ENCODE measurements around the gene STON1.
"Not testable (repeated sequence)": the region's sequence is repeated elsewhere in the genome, so short reads cannot be mapped to it uniquely, and the experiment has no call there.

Gene STON1

GRCh38 chr2:48528431-48528830, 1.5 kb upstream of the STON1 start:
- DNase-seq = no peak

- DNase-seq = no peak
Measured at GRCh38 chr2:48529194-48529593, 760 bp upstream of the STON1 start.

GRCh38 chr2:48529676-48530032, 300 bp upstream of the STON1 start:
- DNase-seq = no peak

GRCh38 chr2:48531141-48531648, 1.2 kb downstream of the STON1 start:
- DNase-seq = no peak

GRCh38 chr2:48532174-48532573, 2.2 kb downstream of the STON1 start:
- no peak for DNase-seq

- DNase-seq = no peak
Measured at GRCh38 chr2:48532824-48533223, 2.9 kb downstream of the STON1 start.

- no peak for DNase-seq
Measured at GRCh38 chr2:48534781-48535180, 4.8 kb downstream of the STON1 start.

GRCh38 chr2:48540237-48540935, 10.4 kb downstream of the STON1 start:
- DNase-seq = no peak

GRCh38 chr2:48541666-48542389, 11.9 kb downstream of the STON1 start:
- no peak for DNase-seq

- no peak for DNase-seq
Measured at GRCh38 chr2:48543895-48544294, 13.9 kb downstream of the STON1 start.

GRCh38 chr2:48545244-48545643, 15.3 kb downstream of the STON1 start:
- DNase-seq = no peak

- no peak for DNase-seq
Measured at GRCh38 chr2:48548840-48549239, 18.9 kb downstream of the STON1 start.

- no peak for DNase-seq
Measured at GRCh38 chr2:48549972-48550371, 20.0 kb downstream of the STON1 start.

GRCh38 chr2:48551548-48551947, 21.6 kb downstream of the STON1 start:
- no peak for DNase-seq

GRCh38 chr2:48555071-48555470, 25.1 kb downstream of the STON1 start:
- DNase-seq = not testable (repeated sequence)

GRCh38 chr2:48558456-48558855, 28.5 kb downstream of the STON1 start:
- DNase-seq = no peak

GRCh38 chr2:48560546-48561209, 30.7 kb downstream of the STON1 start:
- DNase-seq = no peak

GRCh38 chr2:48562281-48562680, 32.3 kb downstream of the STON1 start:
- DNase-seq = no peak

- no peak for DNase-seq
Measured at GRCh38 chr2:48566592-48567310, 36.8 kb downstream of the STON1 start.

- no peak for DNase-seq
Measured at GRCh38 chr2:48567671-48568070, 37.7 kb downstream of the STON1 start.

GRCh38 chr2:48568547-48568946, 38.6 kb downstream of the STON1 start:
- no peak for DNase-seq

GRCh38 chr2:48569433-48569832, 39.5 kb downstream of the STON1 start:
- DNase-seq = no peak

GRCh38 chr2:48572816-48573215, 42.9 kb downstream of the STON1 start:
- DNase-seq = no peak

All from T-helper 9 cell (primary cell).